ENCODE measurements around the gene STX2.

Gene STX2

DNA sequence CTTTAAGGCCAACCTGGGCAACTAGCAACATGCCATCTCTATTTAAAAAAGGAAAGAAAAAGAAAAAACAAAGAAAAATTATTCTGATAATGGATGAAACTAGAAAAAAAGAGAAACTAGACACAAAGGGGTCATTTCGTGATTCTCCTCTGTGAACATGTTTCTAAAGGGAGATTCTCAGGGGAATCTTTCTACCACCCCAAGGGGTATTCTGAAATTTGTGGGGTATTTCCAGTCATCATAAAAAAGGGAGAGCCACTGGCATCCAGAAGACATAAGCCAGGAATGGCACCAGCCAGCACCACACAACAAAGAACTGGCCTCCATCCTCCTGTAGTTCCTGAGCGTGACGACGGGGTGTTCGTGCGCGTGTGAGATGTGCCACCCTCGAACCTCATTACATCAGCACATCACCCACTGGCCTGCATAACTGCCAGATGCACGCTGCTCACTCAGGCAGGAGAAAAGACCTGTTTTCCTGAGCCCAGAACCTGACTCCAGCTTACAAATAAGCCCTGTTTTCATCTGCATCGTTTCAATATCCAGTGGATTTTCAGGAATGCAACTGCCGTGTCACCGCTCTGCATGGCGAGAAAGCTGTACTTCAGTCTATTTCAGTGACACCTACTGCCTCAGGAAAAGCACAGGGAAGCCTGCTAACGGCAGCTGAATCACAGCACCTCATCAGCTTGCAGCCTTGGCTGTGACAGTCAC, 23.9 kb downstream of the STX2 start:
- Histone ChIP-seq H3K4me2 (no peak overlapping the region), H3K9ac (no peak overlapping the region), H3K36me3 (ENCODE audit: insufficient read depth) (no peaks in the 10 kb centered on the region), H3K27ac (no peak overlapping the region), H3K27me3 (ENCODE audit: insufficient read depth, low read depth) (no peaks in the 10 kb centered on the region), H3K4me3 (IDR thresholded peaks at IDR 0.05; ENCODE audit: insufficient read depth, low read depth, low read length) (no peak overlapping the region), H2AFZ (ENCODE audit: low read depth) (no peak overlapping the region), H3K4me1 (ENCODE audit: low read depth, poor library complexity, severe bottlenecking) (no peaks in the 10 kb centered on the region), H4K20me1 (ENCODE audit: insufficient read depth) (no peaks in the 10 kb centered on the region), H3K79me2 (ENCODE audit: insufficient read depth, low read depth) (no peaks in the 10 kb centered on the region)
- TF ChIP-seq, protein P1, sequence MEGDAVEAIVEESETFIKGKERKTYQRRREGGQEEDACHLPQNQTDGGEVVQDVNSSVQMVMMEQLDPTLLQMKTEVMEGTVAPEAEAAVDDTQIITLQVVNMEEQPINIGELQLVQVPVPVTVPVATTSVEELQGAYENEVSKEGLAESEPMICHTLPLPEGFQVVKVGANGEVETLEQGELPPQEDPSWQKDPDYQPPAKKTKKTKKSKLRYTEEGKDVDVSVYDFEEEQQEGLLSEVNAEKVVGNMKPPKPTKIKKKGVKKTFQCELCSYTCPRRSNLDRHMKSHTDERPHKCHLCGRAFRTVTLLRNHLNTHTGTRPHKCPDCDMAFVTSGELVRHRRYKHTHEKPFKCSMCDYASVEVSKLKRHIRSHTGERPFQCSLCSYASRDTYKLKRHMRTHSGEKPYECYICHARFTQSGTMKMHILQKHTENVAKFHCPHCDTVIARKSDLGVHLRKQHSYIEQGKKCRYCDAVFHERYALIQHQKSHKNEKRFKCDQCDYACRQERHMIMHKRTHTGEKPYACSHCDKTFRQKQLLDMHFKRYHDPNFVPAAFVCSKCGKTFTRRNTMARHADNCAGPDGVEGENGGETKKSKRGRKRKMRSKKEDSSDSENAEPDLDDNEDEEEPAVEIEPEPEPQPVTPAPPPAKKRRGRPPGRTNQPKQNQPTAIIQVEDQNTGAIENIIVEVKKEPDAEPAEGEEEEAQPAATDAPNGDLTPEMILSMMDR (conservative IDR thresholded peaks at IDR 0.05; ENCODE audit: low read depth, low read length) = no peak

DNA sequence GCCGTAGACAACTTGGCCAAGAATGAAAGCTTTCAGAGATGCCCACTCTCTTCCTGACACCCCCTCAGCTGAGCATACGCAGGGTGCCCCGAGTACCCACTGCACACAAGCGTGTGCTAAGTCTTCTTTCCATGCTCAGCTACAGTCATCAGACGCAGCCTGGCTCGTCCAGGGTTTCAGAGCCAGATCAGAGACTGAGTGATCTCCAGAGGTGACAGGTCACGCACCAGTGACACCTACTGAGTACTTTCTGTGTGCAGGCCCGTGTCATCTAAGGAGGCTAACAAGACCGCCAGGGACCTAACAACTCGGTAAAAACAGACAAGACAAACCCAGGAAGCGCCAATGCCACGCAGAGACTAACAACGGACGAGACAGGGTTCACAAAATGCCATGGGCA, 25.1 kb downstream of the STX2 start:
- no peak overlapping the region for H3K4me2 ChIP-seq

DNA sequence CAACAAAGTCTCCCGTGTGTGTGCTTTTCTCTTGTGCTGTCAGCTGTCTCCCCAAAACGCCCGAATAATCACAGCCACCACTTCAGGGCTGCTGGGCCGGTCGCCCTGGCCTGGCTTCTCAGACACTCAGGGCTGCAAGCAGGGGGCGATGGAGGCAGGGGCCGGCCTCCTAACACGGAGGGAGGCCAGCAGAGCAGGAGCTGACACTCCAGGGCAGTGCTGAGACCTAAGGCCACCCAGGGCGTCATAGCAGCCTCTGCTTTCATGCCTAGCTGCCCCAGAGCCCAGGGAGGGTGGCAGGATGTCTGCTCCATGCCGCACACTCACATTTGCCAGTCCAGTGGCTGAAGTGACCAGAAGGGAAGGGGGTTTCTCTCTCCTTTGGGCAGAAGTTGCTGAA, 25.6 kb downstream of the STX2 start:
- TF ChIP-seq, protein P1 (conservative IDR thresholded peaks at IDR 0.05; ENCODE audit: low read depth, low read length) = no peak
- Histone ChIP-seq H3K4me1 (ENCODE audit: low read depth, poor library complexity, severe bottlenecking) (no peaks in the 10 kb centered on the region), H3K27ac (no peak overlapping the region), H3K4me3 (IDR thresholded peaks at IDR 0.05; ENCODE audit: insufficient read depth, low read depth, low read length) (no peak overlapping the region), H3K4me2 (no peak overlapping the region), H2AFZ (ENCODE audit: low read depth) (no peak overlapping the region), H3K9ac (no peak overlapping the region), H4K20me1 (ENCODE audit: insufficient read depth) (no peaks in the 10 kb centered on the region), H3K79me2 (ENCODE audit: insufficient read depth, low read depth) (no peaks in the 10 kb centered on the region), H3K36me3 (ENCODE audit: insufficient read depth) (no peaks in the 10 kb centered on the region), H3K27me3 (ENCODE audit: insufficient read depth, low read depth) (no peaks in the 10 kb centered on the region)

More for the DNA sequence above, 25.1 kb downstream of the STX2 start:
- H3K27ac ChIP-seq = no peak overlapping the region
- no peaks in the 10 kb centered on the region for H3K27me3 ChIP-seq (ENCODE audit: insufficient read depth, low read depth)
- H2AFZ ChIP-seq (ENCODE audit: low read depth) = no peak overlapping the region
- H3K4me1 ChIP-seq (ENCODE audit: low read depth, poor library complexity, severe bottlenecking) = no peaks in the 10 kb centered on the region
- H3K9ac ChIP-seq = no peak overlapping the region
- no peaks in the 10 kb centered on the region for H4K20me1 ChIP-seq (ENCODE audit: insufficient read depth)
- H3K36me3 ChIP-seq (ENCODE audit: insufficient read depth) = no peaks in the 10 kb centered on the region
- H3K4me3 ChIP-seq (IDR thresholded peaks at IDR 0.05; ENCODE audit: insufficient read depth, low read depth, low read length) = no peak overlapping the region
- TF ChIP-seq, protein P1 (conservative IDR thresholded peaks at IDR 0.05; ENCODE audit: low read depth, low read length) = no peak
- H3K79me2 ChIP-seq (ENCODE audit: insufficient read depth, low read depth) = no peaks in the 10 kb centered on the region

DNA sequence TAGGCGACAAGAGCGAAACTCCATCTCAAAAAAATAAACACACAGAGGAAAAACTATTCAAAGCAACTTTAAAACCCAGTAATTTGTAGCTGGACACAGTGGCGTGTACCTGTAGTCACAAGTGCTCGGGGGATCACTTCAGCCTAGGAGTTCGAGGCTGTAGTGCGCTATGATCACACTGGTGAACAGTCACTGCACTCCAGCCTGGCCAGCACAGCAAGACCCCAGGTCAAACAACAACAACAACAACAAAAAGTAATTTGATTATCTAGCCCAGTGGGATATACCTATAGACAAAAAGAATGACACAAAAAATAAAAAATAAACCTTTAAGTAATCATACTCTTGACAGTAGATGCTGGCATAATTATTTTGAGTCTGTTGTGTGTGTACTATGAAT, 29.3 kb downstream of the STX2 start:
- TF ChIP-seq, protein P1 (conservative IDR thresholded peaks at IDR 0.05; ENCODE audit: low read depth, low read length) = no peak
- no peaks in the 10 kb centered on the region for H3K36me3 ChIP-seq (ENCODE audit: insufficient read depth)
- H3K9ac ChIP-seq = no peak overlapping the region
- no peak overlapping the region for H3K4me3 ChIP-seq (IDR thresholded peaks at IDR 0.05; ENCODE audit: insufficient read depth, low read depth, low read length)
- no peaks in the 10 kb centered on the region for H3K27me3 ChIP-seq (ENCODE audit: insufficient read depth, low read depth)
- no peaks in the 10 kb centered on the region for H3K79me2 ChIP-seq (ENCODE audit: insufficient read depth, low read depth)
- no peaks in the 10 kb centered on the region for H3K4me1 ChIP-seq (ENCODE audit: low read depth, poor library complexity, severe bottlenecking)
- H3K4me2 ChIP-seq = no peak overlapping the region
- H2AFZ ChIP-seq (ENCODE audit: low read depth) = no peak overlapping the region
- H3K27ac ChIP-seq = no peak overlapping the region
- H4K20me1 ChIP-seq (ENCODE audit: insufficient read depth) = no peaks in the 10 kb centered on the region

Data from KMS-11 (cell line).